ENCODE measurements around the gene PTAFR.
"Not testable (repeated sequence)": the region's sequence is repeated elsewhere in the genome, so short reads cannot be mapped to it uniquely, and the experiment has no call there.

PTAFR gene

DNA sequence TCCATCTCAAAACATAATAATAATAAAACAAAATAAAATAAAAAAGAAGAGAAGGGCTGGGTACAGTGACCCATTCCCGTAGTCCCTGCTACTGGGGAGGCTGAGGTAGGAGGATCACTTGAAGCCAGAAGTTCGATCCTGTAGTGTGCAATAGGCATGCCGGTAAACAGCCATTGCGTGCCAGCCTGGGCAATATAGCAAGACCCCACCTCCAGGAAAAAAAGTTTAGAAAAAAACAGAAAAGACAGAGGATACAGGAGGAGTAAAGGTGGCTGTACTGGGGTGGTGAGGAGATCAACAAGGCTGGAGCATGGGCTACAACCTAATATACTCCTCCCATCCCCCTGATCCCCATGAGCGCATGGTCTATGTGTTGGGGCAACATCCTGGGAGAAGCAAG is 30.8 kb downstream of the PTAFR start:
- no peak for DNase-seq (ENCODE audit: low read depth)

DNA sequence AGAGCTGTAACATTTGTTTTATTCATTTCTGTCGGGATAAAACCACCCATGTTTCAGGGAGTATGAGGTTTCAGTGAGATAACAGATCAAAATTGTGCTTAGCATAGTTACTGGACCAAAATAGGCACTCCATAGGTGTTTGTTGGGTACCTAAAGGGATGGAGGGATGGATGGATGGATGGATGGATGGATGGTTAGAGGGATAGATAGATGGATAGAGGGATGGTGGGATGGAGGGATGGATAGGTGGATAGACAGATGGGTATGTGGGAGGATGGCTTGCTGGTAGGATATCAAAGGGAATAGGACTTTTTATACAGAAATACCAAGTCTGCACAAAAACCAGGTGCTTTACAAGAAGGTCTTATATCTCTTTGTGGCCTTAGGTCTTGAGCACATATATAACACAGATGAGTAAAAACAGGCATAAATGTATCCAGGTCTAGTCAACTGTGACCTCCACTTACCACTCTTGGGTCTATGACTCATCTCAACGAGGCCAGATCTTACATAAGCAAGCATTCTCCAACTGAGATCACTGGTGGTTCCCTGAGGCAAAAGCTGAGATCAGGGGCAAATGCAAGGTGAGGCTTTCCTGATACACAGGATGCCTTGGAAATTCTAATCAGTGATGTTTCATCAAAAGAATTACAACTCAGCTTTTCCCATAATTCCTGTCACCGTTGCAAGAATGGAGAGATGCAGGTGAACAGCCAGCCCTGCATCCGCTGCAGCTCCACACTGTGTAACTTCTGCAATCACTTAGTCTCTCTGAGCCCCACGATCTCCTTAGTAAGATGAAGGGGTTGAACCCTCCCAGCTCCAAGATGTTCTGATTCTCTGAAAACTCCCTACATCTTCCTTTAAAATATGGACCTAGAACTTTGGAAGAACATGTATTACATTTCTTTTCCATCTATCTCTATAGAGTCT is 32.0 kb downstream of the PTAFR start:
- DNase-seq (ENCODE audit: low read depth): peak; percentile 81

DNA sequence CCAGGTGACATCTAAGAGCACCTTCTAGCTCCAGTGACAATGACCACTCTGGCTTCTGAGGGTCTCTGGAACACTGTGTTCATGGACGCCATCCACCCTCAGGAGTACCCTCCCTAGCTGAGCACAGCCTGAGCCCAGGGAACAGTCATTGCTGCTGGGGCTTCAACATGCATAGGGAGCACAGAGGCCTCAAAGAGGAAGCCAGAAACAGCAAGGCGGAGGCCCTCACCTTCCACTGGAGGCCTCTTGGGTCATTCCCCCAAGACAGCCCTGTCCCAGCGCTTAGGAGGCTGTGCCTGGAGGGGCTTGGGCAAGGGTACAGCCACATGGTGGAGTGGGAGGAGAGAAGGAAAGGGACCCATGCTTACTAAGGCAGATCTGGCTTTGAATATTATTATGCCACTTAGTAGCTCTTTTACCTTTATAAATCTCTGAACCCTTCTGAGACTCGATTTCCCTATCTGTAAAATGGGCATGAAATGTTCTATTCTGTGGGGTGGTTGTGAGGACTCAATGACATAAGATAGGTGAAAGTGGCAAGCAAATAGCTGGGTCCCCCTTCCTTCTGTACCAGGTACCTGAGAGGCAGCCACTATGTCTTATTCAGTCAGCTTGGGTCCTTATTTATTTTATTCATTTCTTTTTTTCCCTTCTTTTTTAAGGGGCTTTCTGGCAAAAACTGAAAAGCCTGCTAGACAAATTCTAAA is 32.8 kb downstream of the PTAFR start:
- no peak for DNase-seq (ENCODE audit: low read depth)

DNA sequence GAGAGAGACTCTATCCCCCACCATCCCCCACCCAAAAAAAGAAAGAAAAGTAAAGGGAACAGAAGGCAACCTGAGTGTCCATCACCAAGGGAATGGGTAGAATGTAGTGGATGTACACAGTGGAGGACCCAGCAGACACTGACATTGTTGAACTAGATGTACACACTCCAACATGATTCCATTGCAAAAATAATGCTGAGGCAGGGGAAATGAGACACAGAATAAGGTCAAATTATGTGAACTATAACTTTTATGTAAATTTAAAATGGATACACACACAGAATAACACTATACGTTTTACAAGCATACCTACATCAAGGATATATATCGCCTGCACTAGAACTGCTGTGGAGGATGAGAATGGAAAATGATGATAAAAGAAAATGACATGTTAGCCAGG is 34.8 kb downstream of the PTAFR start:
- no peak for DNase-seq (ENCODE audit: low read depth)

DNA sequence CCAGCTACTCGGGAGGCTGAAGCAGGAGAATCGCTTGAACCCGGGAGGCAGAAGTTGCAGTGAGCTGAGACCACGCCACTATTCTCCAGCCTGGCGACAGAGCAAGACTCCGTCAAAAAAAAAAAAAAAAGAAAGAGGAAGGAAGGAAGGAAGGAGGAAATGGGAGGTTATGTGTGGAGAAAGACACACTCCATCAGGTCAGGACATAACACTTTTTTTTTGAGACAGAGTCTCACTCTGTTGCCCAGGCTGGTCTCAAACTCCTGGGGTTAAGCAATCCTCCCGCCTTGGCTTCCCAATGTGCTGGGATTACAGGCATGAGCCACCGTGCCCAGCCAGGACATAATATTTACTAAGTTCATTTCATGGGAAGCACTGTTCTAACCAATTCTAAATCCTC is 36.6 kb downstream of the PTAFR start:
- not testable (repeated sequence) for DNase-seq (ENCODE audit: low read depth)

DNA sequence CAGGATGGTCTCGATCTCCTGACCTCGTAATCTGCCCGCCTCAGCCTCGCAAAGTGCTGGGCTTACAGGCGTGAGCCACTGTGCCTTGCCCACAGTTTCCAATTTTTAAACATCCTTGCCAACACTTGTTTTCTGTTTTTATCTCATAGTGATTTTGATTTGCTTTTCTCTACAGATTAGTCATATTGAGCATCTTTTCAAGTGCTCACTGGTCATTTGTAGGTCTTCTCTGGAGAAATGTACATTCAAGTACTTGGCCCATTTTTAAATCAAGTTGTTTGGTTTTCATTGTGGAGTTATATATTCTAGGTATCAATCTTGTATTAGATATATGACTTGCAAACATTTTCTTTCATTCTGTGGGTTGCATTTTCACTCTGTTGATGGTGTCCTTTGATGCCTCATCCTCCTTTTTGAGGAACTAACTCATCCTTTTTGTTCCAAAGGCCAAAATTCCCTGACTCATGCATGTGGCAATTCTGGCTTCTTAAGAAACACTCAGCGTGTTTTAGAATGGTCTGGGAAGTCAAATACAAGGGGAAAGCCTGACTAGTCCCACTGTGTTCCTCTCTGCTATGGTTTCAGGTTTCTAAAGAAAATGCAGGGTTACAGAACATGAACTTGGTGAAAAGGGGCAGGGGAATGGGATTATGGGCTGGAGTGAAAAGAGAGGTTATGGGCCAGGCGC is 37.3 kb downstream of the PTAFR start:
- DNase-seq (ENCODE audit: low read depth): peak; percentile 78

DNA sequence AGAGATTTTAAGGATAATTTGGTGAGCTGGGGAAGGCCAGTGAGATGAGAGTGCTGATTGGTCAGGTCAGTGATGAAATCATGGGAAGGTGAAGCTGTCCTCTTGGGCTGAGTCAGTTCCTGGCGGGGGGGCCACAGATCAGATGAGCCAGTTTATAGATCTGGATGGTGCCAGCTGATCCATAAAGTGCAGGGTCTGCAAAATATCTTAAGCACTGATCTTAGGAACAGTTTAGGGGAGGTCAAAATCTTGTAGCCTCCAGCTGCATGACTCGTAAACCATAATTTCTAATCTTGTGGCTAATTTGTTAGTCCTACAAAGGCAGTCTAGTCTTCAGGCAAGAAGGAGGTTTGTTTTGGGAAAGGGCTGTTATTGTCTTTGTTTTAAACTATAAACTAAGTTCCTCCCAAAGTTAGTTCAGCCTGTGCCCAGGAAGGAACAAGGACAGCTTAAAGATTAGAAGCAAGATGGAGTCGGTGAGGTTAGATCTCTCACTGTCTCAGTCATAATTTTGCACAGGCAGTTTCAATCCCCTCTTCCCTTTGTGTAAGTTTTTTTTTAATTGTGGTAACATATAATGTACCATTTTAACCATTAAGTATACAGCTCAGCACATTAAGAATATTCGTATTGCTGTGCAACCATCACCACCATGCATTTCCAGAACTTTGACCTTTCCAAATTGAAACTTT is 39.4 kb downstream of the PTAFR start:
- DNase-seq (ENCODE audit: low read depth): no peak

DNA sequence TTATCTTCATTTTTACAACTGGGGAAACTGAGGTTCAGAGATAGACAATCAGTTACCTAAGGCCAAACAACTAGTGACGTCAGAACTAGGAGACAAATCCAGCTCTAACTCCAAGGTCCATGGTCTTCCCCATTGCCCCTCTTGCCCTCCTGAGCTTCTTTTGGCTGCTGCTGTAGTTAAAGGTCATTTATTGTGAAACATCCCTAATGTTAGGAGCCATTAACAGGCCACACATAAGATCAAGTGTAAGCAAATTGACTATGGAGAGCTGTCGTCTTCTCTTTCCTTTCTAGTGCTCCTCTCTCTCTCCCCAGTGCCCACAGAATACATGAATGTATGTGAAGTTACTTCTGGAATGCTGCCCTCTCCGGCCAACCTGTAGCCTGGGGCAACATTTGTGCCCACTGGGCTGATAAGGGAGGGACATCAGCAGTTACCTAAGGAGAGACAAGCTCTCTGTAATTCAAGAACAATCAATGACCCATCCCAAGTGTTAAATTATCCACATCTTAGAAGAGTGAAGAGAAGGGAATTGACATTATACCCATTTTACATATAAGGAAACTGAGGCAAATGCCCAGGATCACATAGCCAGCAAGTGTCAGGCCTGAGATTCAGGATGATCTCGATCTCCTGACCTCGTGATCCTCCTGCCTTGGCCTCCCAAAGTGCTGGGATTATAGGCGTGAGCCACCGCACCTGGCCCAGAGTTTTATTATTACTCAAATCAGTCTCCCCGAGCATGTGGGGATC is 40.1 kb downstream of the PTAFR start:
- no peak for DNase-seq (ENCODE audit: low read depth)

DNA sequence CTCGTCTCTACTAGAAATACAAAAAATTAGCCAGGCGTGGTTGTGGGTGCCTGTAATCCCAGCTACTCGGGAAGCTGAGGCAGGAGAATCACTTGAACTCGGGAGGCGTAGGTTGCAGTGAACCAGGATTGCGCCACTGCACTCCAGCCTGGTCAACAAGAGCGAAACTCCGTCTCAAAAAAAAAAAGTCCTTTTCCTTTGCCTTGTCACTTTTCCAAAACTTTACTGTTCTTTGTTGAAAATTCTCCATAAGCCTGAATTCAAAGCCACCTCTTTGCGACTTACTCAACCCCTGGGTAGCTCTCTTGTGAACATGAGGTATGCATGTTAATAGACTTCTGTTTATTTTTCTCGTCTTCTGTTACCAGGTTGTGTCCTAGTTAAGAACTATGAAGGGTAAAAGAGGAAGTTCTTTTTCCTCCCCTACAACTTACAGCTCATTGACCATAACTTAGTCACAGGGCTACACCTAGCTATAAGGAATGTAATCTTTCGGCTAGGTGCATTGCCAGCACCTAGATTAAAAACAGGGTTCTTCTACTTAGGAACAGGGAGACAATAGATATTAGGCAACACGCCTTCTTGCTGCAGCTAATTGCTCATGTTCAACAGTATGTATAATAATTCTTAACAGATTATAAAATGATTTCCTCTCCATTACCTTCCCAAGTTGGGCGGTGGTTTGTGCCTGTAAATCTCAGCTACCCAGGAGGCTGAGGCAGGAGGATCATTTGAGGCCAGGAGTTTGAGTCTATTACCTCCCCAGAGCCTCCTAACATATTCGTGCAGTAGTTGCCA is 40.9 kb downstream of the PTAFR start:
- no peak for DNase-seq (ENCODE audit: low read depth)

DNA sequence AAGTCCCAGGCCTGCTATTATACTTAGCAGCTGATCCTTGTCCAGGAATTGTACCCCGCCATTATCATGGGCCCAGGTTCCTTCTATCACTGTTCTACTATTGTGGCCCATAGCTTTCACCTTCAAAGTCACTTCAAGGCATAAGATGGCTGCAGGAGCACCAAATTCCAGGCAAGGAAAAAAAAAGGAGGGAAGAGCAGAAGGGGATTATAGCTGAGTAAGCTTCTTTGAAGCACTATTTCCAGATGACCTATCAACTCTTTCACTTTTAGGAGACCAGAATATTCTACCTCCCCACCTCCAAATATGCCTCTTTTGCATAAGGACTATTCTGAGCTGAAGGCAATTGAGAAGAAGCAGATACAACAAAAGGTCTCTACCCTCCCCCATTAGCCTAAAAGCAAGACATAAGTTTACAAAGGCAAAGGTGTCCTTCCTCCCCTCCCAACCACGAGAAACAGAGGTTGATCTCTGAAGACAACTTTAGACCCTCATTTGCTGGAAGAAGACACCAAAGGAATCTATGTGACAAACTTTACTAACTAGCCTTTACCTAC is 41.8 kb downstream of the PTAFR start:
- no peak for DNase-seq (ENCODE audit: low read depth)

DNA sequence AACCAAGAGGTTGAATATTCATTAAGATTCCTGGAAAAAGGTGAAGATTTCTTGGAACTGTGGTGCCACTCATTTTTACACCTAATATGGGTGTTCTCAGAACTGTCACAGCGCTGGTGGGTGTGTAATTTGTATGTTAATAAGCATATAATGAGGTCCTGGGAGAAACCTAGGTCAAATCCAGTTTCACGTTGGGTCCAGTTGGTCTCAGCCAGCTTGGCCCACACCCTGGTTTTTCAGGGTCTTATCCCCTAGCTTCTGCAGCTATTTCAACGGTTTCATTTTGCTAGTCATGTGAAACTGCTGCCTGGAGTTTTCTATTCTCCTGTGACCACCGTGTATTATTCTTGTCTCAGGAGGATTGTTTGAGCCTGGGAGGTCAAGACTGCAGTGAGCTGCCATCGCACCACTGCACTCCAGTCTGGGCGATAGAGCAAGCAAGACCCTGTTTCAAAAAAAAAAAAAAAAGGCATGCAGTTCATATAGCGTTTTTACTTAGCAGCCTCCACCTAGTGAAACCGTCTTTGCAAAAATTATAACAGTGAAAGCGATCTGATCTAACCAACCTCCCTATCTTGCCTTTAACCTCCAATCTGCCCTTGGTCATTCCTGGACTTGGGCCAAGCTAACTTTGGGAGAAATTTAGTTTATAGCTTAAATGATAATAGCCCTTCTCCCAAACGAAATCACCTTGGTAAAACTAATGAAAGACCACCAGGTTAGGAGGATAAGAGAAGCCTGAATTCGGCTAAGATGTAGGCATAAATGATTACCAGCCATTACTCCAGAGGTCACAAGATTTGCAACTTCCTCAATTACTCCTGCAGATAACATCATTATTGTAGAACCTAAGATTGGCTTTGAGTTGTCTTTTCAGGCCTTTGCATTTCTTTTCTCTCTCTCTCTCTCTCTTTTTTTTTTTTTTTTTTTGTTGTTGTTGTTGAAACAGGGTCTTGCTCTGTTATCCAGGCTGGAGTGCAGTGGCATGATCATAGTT is 44.0 kb downstream of the PTAFR start:
- no peak for DNase-seq (ENCODE audit: low read depth)

DNA sequence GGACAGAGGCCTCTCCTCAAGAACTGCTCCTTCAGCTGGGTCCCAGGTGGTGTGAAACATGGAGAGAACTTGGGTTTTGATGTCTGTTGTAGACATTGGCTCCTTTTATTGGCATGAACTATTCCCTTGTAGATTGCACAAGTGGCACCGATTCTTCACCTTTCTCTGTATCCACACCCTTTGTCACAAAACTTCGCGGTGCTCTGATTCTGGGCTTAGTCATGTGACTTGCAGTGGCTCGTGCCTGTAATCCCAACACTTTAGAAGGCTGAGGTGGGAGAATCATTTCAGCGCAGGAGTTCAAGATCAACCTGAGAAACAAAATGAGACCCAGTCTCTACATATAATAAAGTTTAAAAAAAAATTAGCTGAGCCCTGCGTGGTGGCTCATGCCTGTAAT is 45.6 kb downstream of the PTAFR start:
- DNase-seq (ENCODE audit: low read depth): no peak

DNA sequence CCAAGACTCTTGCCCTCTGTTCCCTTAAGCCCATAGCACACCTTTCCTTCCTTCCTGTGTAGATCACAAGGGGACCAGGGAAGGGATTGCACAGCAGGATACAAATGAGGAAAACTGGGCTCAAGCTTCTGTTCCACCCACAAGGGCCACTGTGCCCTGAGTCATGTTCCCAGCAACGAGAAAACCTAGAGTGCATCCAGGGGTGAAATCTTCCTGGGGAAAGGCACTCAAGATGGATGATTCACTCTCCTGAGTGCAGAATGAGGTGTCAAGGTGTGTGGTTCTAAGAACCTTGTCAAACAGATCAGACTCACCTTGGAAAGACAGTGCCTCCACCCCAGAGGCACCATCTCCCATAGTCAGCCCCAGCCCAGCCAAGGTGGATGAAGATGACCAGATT is 47.3 kb downstream of the PTAFR start:
- DNase-seq (ENCODE audit: low read depth): peak; percentile 85

DNA sequence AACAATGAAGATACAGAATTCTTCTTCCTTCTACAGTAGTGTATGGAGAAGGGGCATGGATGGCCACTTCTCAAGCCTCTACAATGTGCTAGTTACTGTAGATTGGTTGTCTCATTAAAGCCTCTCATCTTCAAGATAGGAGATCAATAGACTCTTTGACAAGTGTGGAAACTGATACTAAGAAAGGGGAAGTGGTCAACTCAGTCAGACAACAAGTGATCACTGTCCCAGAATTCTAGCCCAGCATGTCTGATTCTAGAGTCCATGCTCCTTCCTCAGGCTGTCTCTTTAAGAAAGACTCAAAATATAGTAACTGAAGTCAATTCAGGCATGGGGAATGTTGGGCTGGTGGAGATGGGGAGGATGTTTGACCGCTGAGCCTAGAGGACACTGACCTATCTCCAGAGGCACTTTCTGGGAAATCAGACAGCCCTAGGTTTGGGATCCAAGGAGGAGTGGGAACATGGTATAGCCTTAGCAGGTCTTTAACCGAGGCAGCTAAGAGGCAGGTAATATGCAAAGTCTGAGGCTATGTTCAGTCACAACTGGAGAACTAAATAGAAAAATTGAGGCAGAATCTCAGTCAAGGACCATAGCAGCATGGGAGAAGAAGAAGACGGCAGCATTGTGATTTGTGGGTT is 48.8 kb downstream of the PTAFR start:
- no peak for DNase-seq (ENCODE audit: low read depth)

DNA sequence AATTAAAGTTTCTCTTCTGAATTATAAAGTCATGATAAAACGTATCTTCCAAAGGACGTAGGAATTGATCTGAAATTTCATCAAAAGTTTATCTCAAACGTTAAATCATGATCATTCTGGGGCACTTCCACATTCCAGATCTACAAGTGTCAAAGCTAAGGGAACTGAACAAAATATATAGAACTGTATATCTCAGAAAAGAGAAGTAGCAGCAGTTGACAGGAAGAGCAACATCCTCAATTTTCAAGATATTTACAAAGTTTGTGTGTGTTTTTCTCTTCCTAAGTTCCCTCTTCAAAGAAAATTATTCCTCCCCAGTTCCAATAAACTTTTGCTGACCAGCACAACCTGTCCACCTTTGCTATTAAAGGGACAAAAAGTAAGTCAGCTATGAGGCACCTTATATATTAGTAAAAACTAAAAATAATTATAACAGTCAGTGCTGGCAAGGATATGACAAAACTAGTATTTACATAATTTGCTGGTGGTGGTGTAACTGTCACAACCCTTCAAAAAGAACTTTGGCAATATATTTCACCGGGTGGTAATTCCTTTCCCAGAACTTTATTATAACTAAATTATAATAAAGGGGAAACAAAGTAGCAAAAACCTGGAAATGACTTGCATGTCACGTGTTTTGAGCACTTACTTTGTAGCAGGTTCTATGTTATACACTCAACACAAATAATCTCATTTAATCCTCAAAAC is 49.6 kb downstream of the PTAFR start:
- no peak for DNase-seq (ENCODE audit: low read depth)

DNA sequence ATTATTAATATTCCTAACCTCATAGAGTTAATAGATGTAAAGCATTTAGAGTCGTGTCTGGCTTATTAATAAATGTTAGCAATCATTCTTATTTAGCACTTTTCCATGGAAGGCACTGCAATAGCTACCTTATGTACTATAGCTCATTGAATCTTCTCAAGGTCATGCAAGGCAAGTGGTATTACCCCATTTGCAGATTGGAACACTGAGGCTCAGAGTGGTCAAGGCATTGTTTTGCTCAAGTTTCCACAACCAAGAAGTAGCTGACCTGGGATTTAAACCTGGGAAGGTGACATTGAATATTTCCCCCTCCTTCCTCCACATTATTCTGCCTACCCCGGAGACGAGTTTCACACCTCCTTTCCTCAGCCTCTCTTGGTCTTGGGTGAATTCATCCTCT is 50.3 kb downstream of the PTAFR start:
- no peak for DNase-seq (ENCODE audit: low read depth)

DNA sequence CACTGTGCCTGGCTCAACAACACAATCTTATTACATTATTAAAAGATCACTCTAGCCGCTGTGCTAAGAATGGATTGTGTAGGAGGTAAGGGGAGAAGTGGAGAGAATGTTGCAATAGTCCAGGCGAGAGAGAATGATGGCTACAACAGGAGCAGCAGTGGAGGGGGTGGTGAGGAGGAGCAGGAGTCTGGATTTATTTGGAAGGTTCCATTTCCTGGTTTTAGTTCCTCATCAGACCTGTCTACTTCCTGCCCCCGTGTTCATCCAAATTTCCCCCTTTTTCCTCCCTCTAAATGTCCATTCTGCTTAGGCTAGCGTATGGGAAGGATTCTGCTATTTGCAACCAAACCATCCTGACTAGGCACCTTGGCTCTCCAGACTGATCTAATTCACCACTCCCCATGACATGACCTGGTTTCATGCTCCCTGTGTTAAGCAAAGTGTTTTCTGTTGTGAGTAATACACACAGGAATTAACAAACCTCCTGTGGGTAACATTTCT is 53.0 kb downstream of the PTAFR start:
- peak; percentile 95 for DNase-seq (ENCODE audit: low read depth)

DNA sequence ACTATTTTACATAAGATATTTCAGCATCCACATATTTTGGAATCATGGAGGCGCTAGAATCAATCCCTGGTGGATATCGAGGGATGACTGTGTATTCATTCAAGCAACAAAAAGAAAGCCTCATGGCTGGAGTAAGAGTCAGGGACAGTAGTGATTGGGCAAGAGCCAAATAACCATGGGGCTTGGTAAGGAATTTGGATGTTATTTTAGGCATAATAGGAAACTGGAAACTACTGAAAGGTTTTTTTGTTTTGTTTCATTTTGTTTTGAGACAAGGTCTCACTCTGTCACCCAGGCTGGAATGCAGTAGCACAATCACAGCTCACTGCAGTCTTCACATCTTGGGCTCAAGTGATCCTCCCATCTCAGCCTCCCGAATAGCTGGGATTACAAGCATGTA is 54.3 kb downstream of the PTAFR start:
- DNase-seq (ENCODE audit: low read depth): no peak

Data from amniotic epithelial cell (primary cell).